ENCODE measurements around the gene TMEM161A. TPM values are rescaled to one million over a fixed set of nuclear protein-coding genes. Genes with fewer than 3 reads are reported as not detected.

The TMEM161A gene
- total RNA-seq, 1 donor from 2014 or later, result 13.3 TPM

DNA sequence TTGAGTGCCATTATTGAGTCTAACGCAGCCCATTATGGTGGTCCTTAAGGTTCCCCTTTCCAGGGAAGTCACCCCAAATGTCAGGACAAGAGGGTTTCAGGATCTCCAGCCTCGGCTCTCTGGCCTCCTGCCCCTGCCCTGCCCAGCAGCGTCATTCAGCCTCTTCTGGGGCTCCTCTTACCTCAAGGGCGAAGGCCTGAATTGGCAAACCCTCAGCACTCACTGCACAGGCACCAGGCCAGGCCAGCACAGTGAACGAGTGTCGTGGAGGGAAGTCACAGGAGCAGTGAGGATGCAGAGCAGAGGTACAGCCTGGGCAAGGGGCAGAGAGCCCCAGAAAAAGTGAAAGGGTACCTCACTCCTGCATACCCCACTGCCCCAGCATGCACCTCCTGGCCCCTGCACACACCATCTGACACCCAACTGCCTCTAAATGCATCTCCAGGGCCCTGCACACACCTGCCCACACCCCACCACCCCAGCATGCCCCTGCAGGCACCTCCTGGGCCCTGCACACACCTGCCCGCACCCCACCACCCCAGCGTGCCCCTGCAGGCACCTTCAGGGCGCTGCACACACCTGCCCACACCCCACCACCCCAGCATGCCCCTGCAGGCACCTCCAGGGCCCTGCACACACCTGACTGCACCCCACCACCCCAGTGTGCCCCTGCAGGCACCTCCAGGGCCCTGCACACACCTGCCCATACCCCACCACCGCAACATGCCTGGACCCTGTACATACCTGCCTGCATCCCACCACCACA, 54.7 kb downstream of the TMEM161A start:
- H3K36me3 Mint-ChIP-seq, result no peaks in the 10 kb centered on the region
- H2AFZ ChIP-seq (replicated peaks), result no peak overlapping the region
- H4K20me1 ChIP-seq (ENCODE audit: low read depth), result no peaks in the 10 kb centered on the region
- H3K4me3 Mint-ChIP-seq, result no peak overlapping the region
- peaks cover 14% of the 10 kb centered on the region for H3K4me1 Mint-ChIP-seq
- no peaks in the 10 kb centered on the region for H3K27me3 ChIP-seq
- no peak overlapping the region for H3K9ac ChIP-seq
- no peak overlapping the region for H3K4me3 ChIP-seq
- H3K4me2 ChIP-seq, result no peak overlapping the region
- no peak for DNase-seq (ENCODE audit: low spot score)
- no peak for TF ChIP-seq EZH2phosphoT487 (IDR thresholded peaks at IDR 0.05)
- TF ChIP-seq EZH2 (IDR thresholded peaks at IDR 0.05), result no peak
- TF ChIP-seq, protein P1, sequence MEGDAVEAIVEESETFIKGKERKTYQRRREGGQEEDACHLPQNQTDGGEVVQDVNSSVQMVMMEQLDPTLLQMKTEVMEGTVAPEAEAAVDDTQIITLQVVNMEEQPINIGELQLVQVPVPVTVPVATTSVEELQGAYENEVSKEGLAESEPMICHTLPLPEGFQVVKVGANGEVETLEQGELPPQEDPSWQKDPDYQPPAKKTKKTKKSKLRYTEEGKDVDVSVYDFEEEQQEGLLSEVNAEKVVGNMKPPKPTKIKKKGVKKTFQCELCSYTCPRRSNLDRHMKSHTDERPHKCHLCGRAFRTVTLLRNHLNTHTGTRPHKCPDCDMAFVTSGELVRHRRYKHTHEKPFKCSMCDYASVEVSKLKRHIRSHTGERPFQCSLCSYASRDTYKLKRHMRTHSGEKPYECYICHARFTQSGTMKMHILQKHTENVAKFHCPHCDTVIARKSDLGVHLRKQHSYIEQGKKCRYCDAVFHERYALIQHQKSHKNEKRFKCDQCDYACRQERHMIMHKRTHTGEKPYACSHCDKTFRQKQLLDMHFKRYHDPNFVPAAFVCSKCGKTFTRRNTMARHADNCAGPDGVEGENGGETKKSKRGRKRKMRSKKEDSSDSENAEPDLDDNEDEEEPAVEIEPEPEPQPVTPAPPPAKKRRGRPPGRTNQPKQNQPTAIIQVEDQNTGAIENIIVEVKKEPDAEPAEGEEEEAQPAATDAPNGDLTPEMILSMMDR (IDR thresholded peaks at IDR 0.05), result no peak
- H3K9me3 ChIP-seq (ENCODE audit: low read depth), result no peaks in the 10 kb centered on the region
- no peaks in the 10 kb centered on the region for H3K4me1 ChIP-seq
- no peaks in the 10 kb centered on the region for H3F3A ChIP-seq (ENCODE audit: low read depth)
- peak overlapping the region; percentile 82 for H3K27ac Mint-ChIP-seq
- no peaks in the 10 kb centered on the region for H3K9me3 Mint-ChIP-seq
- peaks cover 12% of the 10 kb centered on the region for H3K27me3 Mint-ChIP-seq (ENCODE audit: insufficient read depth, low read depth)
- no peaks in the 10 kb centered on the region for H3K36me3 ChIP-seq
- H3K79me2 ChIP-seq (ENCODE audit: low read depth), result no peaks in the 10 kb centered on the region
- H3K27ac ChIP-seq, result no peak overlapping the region

DNA sequence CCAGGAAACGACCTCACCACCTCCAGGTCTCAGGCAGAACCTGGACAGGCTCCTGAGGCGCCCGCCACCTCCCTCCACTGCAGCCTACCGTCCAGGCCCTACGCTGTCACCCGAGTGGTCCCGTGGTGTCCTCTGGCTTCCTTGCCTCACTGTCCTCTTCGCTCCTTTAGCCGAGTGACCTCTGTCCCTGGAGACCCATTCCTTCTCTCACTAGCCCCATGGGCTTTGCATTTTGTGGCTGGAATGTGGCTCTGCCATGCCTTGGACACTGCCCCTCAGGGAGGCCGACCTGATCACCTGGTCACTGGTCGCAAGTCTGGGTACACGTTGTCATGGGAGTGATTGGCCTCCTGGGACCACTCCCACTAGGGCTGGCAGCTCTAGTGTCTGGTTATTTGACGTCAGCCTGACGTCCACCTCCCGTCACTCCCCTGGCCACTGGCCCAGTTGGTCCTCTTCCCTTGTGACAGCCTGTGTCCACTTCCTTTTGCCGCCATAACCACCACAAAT, 56.6 kb downstream of the TMEM161A start:
- Histone ChIP-seq H3K4me3 (no peak overlapping the region), H3K27ac (no peak overlapping the region), H3K4me1 (no peaks in the 10 kb centered on the region), H3K79me2 (ENCODE audit: low read depth) (no peaks in the 10 kb centered on the region), H3K27me3 (no peaks in the 10 kb centered on the region), H3K9me3 (ENCODE audit: low read depth) (no peaks in the 10 kb centered on the region), H4K20me1 (ENCODE audit: low read depth) (no peaks in the 10 kb centered on the region), H3F3A (ENCODE audit: low read depth) (no peaks in the 10 kb centered on the region), H3K4me2 (no peak overlapping the region), H2AFZ (replicated peaks) (no peak overlapping the region), H3K9ac (no peak overlapping the region), H3K36me3 (no peaks in the 10 kb centered on the region)
- DNase-seq (ENCODE audit: low spot score), result no peak
- H3K4me1 Mint-ChIP-seq, result peaks cover 5% of the 10 kb centered on the region
- no peaks in the 10 kb centered on the region for H3K9me3 Mint-ChIP-seq
- H3K27me3 Mint-ChIP-seq (ENCODE audit: insufficient read depth, low read depth), result peaks cover 6% of the 10 kb centered on the region
- TF ChIP-seq EZH2phosphoT487 (IDR thresholded peaks at IDR 0.05) (no peak), EZH2 (IDR thresholded peaks at IDR 0.05) (no peak)
- TF ChIP-seq, protein P1 (IDR thresholded peaks at IDR 0.05), result no peak
- H3K27ac Mint-ChIP-seq, result no peak overlapping the region
- H3K36me3 Mint-ChIP-seq, result no peaks in the 10 kb centered on the region
- no peak overlapping the region for H3K4me3 Mint-ChIP-seq

DNA sequence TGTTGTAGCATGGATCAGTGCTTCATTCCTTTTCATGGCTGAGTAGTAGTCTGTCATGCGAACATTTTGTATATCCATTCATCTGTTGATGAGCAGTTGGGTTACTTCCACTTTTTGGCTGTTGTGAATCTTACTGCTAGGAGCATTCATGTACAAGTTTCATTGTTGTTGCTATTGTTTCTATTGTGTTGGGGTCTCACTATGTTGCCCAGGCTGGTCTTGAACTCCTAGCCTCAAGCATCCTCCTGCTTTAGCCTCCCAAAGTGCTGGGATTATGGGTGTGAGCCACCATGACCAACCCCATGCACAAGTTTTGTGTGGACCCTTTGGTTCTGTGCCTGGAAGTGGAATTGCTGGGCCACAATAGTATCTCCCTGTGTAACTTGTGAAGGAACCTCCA, 58.7 kb downstream of the TMEM161A start:
- Histone ChIP-seq H4K20me1 (ENCODE audit: low read depth) (no peaks in the 10 kb centered on the region), H3K9ac (no peak overlapping the region), H3K79me2 (ENCODE audit: low read depth) (no peaks in the 10 kb centered on the region), H3K4me1 (no peaks in the 10 kb centered on the region), H3K36me3 (no peaks in the 10 kb centered on the region), H3K27me3 (no peaks in the 10 kb centered on the region), H3K4me2 (no peak overlapping the region), H3K4me3 (no peak overlapping the region), H2AFZ (replicated peaks) (no peak overlapping the region), H3K9me3 (ENCODE audit: low read depth) (no peaks in the 10 kb centered on the region), H3F3A (ENCODE audit: low read depth) (no peaks in the 10 kb centered on the region), H3K27ac (no peak overlapping the region)
- H3K36me3 Mint-ChIP-seq, result no peaks in the 10 kb centered on the region
- no peak overlapping the region for H3K27ac Mint-ChIP-seq
- no peak overlapping the region for H3K4me3 Mint-ChIP-seq
- H3K4me1 Mint-ChIP-seq, result peaks cover 5% of the 10 kb centered on the region
- TF ChIP-seq EZH2phosphoT487 (IDR thresholded peaks at IDR 0.05) (no peak), EZH2 (IDR thresholded peaks at IDR 0.05) (no peak)
- TF ChIP-seq, protein P1 (IDR thresholded peaks at IDR 0.05), result no peak
- DNase-seq (ENCODE audit: low spot score), result no peak
- H3K9me3 Mint-ChIP-seq, result no peaks in the 10 kb centered on the region
- H3K27me3 Mint-ChIP-seq (ENCODE audit: insufficient read depth, low read depth), result peaks cover 7% of the 10 kb centered on the region

Measured in neural progenitor cell (in vitro differentiated cells).